ENCODE measurements around the gene ZBED2. TPM values are rescaled to one million over a fixed set of nuclear protein-coding genes. Genes with fewer than 3 reads are reported as not detected.

ZBED2 gene
- total and polyA plus RNA-seq, 2 donors (not counting 1 experiment from before 2014, with no cell fraction given) = 0.06 TPM; not detected in 1

DNA sequence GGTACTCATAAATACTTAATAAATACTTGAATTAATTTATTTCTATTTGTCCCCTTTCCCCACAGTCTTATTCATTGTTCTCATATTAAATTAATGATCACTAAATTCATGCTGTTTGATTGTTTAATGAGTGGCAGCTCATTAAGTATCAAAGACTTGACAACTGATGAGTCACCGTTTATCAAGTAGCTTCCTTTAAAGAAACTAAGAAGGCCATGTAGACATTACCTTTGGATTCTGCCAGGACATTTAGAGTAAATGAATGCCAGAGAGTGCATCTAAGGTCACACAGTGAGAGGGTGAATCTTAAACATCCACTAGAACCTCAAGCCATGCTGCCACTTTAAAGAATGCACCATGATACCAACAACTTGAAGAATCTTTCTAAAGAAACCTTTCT is 23.9 kb downstream of the ZBED2 start:
- Histone ChIP-seq H2AFZ (ENCODE audit: low read length) (no peak overlapping the region), H3K4me3 (replicated peaks in 1 of 4; ENCODE audit: control extremely low read depth in 1 of 4, insufficient read depth in 1 of 4, low read depth in 3 of 4, low read length in 4 of 4) (no peak overlapping the region), H3K27me3 (ENCODE audit: control insufficient read depth, insufficient read depth, low read length) (no peaks in the 10 kb centered on the region), H3K9me3 (ENCODE audit: control insufficient read depth, insufficient read depth, low read depth, low read length) (no peaks in the 10 kb centered on the region), H3K9ac (ENCODE audit: insufficient read depth, low read length) (no peak overlapping the region), H3K4me2 (ENCODE audit: extremely low read depth, insufficient read depth, low read length) (no peak overlapping the region), H3K79me2 (ENCODE audit: control insufficient read depth, insufficient read depth, low read length) (no peaks in the 10 kb centered on the region), H3K27ac (ENCODE audit: insufficient read depth, low read length) (no peak overlapping the region), H4K20me1 (ENCODE audit: control insufficient read depth, extremely low read depth, insufficient read depth, low read length) (no peaks in the 10 kb centered on the region), H3K36me3 (ENCODE audit: control insufficient read depth, insufficient read depth, low read length) (no peaks in the 10 kb centered on the region), H3K4me1 (ENCODE audit: control insufficient read depth, extremely low read depth, insufficient read depth, low read length) (no peaks in the 10 kb centered on the region)
- TF ChIP-seq CTCF (conservative IDR thresholded peaks at IDR 0.05 in 1 of 2, IDR thresholded peaks at IDR 0.05 in 1 of 2; ENCODE audit: low read depth in 1 of 2, low read length in 2 of 2) = no peak
- no peak for TF ChIP-seq EZH2 (IDR thresholded peaks at IDR 0.05; ENCODE audit: low read length, missing control alignments)
- no peak for DNase-seq (ENCODE audit: low read depth in 2 of 2)

GRCh38 chr3:111570404-111571030 is 24.6 kb downstream of the ZBED2 start:
- Histone ChIP-seq H3K9me3 (ENCODE audit: control insufficient read depth, insufficient read depth, low read depth, low read length) (no peaks in the 10 kb centered on the region), H2AFZ (ENCODE audit: low read length) (no peak overlapping the region), H3K4me1 (ENCODE audit: control insufficient read depth, extremely low read depth, insufficient read depth, low read length) (no peaks in the 10 kb centered on the region), H3K79me2 (ENCODE audit: control insufficient read depth, insufficient read depth, low read length) (no peaks in the 10 kb centered on the region), H3K9ac (ENCODE audit: insufficient read depth, low read length) (no peak overlapping the region), H3K36me3 (ENCODE audit: control insufficient read depth, insufficient read depth, low read length) (no peaks in the 10 kb centered on the region), H4K20me1 (ENCODE audit: control insufficient read depth, extremely low read depth, insufficient read depth, low read length) (no peaks in the 10 kb centered on the region), H3K4me2 (ENCODE audit: extremely low read depth, insufficient read depth, low read length) (no peak overlapping the region), H3K4me3 (replicated peaks in 1 of 4; ENCODE audit: control extremely low read depth in 1 of 4, insufficient read depth in 1 of 4, low read depth in 3 of 4, low read length in 4 of 4) (no peak overlapping the region), H3K27me3 (ENCODE audit: control insufficient read depth, insufficient read depth, low read length) (no peaks in the 10 kb centered on the region), H3K27ac (ENCODE audit: insufficient read depth, low read length) (no peak overlapping the region)
- DNase-seq (ENCODE audit: low read depth in 2 of 2) = no peak
- TF ChIP-seq EZH2 (IDR thresholded peaks at IDR 0.05; ENCODE audit: low read length, missing control alignments) (no peak), CTCF (conservative IDR thresholded peaks at IDR 0.05 in 1 of 2, IDR thresholded peaks at IDR 0.05 in 1 of 2; ENCODE audit: low read depth in 1 of 2, low read length in 2 of 2) (no peak)

DNA sequence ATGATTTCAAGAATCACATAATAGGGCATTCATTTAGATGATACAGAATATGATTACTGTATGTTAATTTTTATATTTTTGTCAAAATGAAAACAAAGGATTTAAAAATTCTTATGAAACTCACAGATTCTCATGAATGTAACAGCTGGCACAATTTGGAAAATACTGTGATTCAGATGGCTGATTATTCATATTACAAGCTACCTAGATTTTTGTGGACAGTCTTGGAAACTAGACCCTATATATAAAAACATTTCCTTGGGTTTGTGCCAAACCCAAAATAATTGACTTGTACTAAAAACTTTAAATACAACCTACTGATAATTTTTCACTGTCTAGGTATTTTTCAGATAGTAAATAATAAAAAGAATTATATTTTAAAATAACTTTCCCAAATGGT is 26.2 kb downstream of the ZBED2 start:
- Histone ChIP-seq H3K79me2 (ENCODE audit: control insufficient read depth, insufficient read depth, low read length) (no peaks in the 10 kb centered on the region), H3K27me3 (ENCODE audit: control insufficient read depth, insufficient read depth, low read length) (no peaks in the 10 kb centered on the region), H4K20me1 (ENCODE audit: control insufficient read depth, extremely low read depth, insufficient read depth, low read length) (no peaks in the 10 kb centered on the region), H3K4me2 (ENCODE audit: extremely low read depth, insufficient read depth, low read length) (no peak overlapping the region), H3K36me3 (ENCODE audit: control insufficient read depth, insufficient read depth, low read length) (no peaks in the 10 kb centered on the region), H2AFZ (ENCODE audit: low read length) (no peak overlapping the region), H3K9me3 (ENCODE audit: control insufficient read depth, insufficient read depth, low read depth, low read length) (no peaks in the 10 kb centered on the region), H3K27ac (ENCODE audit: insufficient read depth, low read length) (no peak overlapping the region), H3K9ac (ENCODE audit: insufficient read depth, low read length) (no peak overlapping the region), H3K4me1 (ENCODE audit: control insufficient read depth, extremely low read depth, insufficient read depth, low read length) (no peaks in the 10 kb centered on the region), H3K4me3 (replicated peaks in 1 of 4; ENCODE audit: control extremely low read depth in 1 of 4, insufficient read depth in 1 of 4, low read depth in 3 of 4, low read length in 4 of 4) (no peak overlapping the region)
- peak in 1 of 2 donors; percentile 42 for DNase-seq (ENCODE audit: low read depth in 2 of 2)
- TF ChIP-seq EZH2 (IDR thresholded peaks at IDR 0.05; ENCODE audit: low read length, missing control alignments) (no peak), CTCF (conservative IDR thresholded peaks at IDR 0.05 in 1 of 2, IDR thresholded peaks at IDR 0.05 in 1 of 2; ENCODE audit: low read depth in 1 of 2, low read length in 2 of 2) (no peak)
